ENCODE measurements around the gene ZNF615. TPM values are rescaled to one million over a fixed set of nuclear protein-coding genes. Genes with fewer than 3 reads are reported as not detected.
"Not testable (repeated sequence)": the region's sequence is repeated elsewhere in the genome, so short reads cannot be mapped to it uniquely, and the experiment has no call there.

ZNF615 gene
- total RNA-seq = 10 to 100 TPM; 15.4 to 26.3 (median 19.9) TPM
- total RNA-seq (2013) = 21.5 TPM

GRCh38 chr19:52007806-52008557, at the start of gene ZNF615:
Gene ZNF615, minus strand, starts transcription at chr19:52008211. Its CDS starts 4,500 bp downstream, at chr19:52003711.
- WGBS (ENCODE audit: insufficient coverage) = under 1% methylated on average over 44 of the region's 44 CpGs
- no peak for TF ChIP-seq CTCF (IDR thresholded peaks at IDR 0.05)
- Histone ChIP-seq H3K36me3 (ENCODE audit: control insufficient read depth, insufficient read depth, low read length) (peaks cover 5% of the 10 kb centered on the region), H3K9me3 (ENCODE audit: control insufficient read depth, insufficient read depth, low read length) (peaks cover 21% of the 10 kb centered on the region), H3K27ac (ENCODE audit: low read length) (peak within 1 kb of the TSS; percentile 96), H3K4me3 (ENCODE audit: low read length) (peak within 1 kb of the TSS; percentile 92), H3K27me3 (ENCODE audit: control insufficient read depth, insufficient read depth, low read length) (no peaks in the 10 kb centered on the region), H3K4me1 (ENCODE audit: control insufficient read depth, insufficient read depth, low read length) (peaks cover 10% of the 10 kb centered on the region)
- Mint-ChIP-seq H3K4me1 (peaks cover 16 to 17% of the 10 kb centered on the region in 2 donors), H3K4me3 (peak within 1 kb of the TSS; percentile 100), H3K9me3 (peaks cover 0 to 4% of the 10 kb centered on the region in 2 donors), H3K27ac (peak within 1 kb of the TSS; percentile 97 to 100), H3K27me3 (ENCODE audit: low read depth in 2 of 2) (no peaks in the 10 kb centered on the region), H3K36me3 (peaks cover 22% of the 10 kb centered on the region)
- peak; percentile 95 to 96 (median 95) for ATAC-seq
- DNase-seq = peak; percentile 91 to 92
- intact Hi-C loops (cut with micrococcal nuclease) = loop anchor here (1.0 to 5.0 kb wide), 5 partner anchors 20 to 106 kb away; partner anchors contain the start of genes ZNF350, ZNF432, ZNF613 and ZNF614

GRCh38 chr19:52056480-52056879, 48.5 kb upstream of the ZNF615 start:
- DNase-seq; H3K27ac Mint-ChIP-seq; H3K4me1 ChIP-seq (ENCODE audit: control insufficient read depth, insufficient read depth, low read length); H3K4me3 Mint-ChIP-seq; H3K27me3 Mint-ChIP-seq (ENCODE audit: low read depth in 2 of 2); H3K4me1 Mint-ChIP-seq; H3K27ac ChIP-seq (ENCODE audit: low read length); intact Hi-C loops (cut with micrococcal nuclease); H3K36me3 ChIP-seq (ENCODE audit: control insufficient read depth, insufficient read depth, low read length); ATAC-seq; H3K4me3 ChIP-seq (ENCODE audit: low read length); H3K27me3 ChIP-seq (ENCODE audit: control insufficient read depth, insufficient read depth, low read length): not testable (repeated sequence)
- H3K36me3 Mint-ChIP-seq = peaks cover 57% of the 10 kb centered on the region
- H3K9me3 ChIP-seq (ENCODE audit: control insufficient read depth, insufficient read depth, low read length) = peaks cover 42% of the 10 kb centered on the region
- peaks cover 16 to 35% of the 10 kb centered on the region in 2 donors for H3K9me3 Mint-ChIP-seq
- 96% methylated on average over 3 of the region's 3 CpGs for WGBS (ENCODE audit: insufficient coverage)

- H3K4me3 Mint-ChIP-seq; intact Hi-C loops (cut with micrococcal nuclease); H3K9me3 ChIP-seq (ENCODE audit: control insufficient read depth, insufficient read depth, low read length); ATAC-seq; H3K36me3 ChIP-seq (ENCODE audit: control insufficient read depth, insufficient read depth, low read length); H3K27ac Mint-ChIP-seq; H3K27me3 ChIP-seq (ENCODE audit: control insufficient read depth, insufficient read depth, low read length); H3K4me3 ChIP-seq (ENCODE audit: low read length); H3K4me1 ChIP-seq (ENCODE audit: control insufficient read depth, insufficient read depth, low read length); DNase-seq; H3K27me3 Mint-ChIP-seq (ENCODE audit: low read depth in 2 of 2); H3K27ac ChIP-seq (ENCODE audit: low read length): not testable (repeated sequence)
- Mint-ChIP-seq H3K4me1 (peaks cover 26 to 31% of the 10 kb centered on the region in 2 donors), H3K36me3 (peaks cover 43% of the 10 kb centered on the region), H3K9me3 (peaks cover 13 to 25% of the 10 kb centered on the region in 2 donors)
- WGBS (ENCODE audit: insufficient coverage) = no CpG with 5 or more reads among the region's 1 CpG
Measured at GRCh38 chr19:52051736-52052135, 43.7 kb upstream of the ZNF615 start.

GRCh38 chr19:52048555-52049501, 40.8 kb upstream of the ZNF615 start, which contains the start of gene ZNF432:
Gene ZNF432, minus strand, starts transcription at chr19:52048838. Its CDS starts 1,970 bp downstream, at chr19:52046868.
- H3K27ac ChIP-seq (ENCODE audit: low read length) = peak within 1 kb of the TSS; percentile 84
- under 1% methylated on average over 58 of the region's 60 CpGs for WGBS (ENCODE audit: insufficient coverage)
- H3K27me3 Mint-ChIP-seq (ENCODE audit: low read depth in 2 of 2) = no peaks in the 10 kb centered on the region
- peaks cover 26 to 32% of the 10 kb centered on the region in 2 donors for H3K4me1 Mint-ChIP-seq
- peaks cover 7% of the 10 kb centered on the region for H3K9me3 ChIP-seq (ENCODE audit: control insufficient read depth, insufficient read depth, low read length)
- DNase-seq (peak; percentile 84 to 90), ATAC-seq (peak; percentile 84 to 94 (median 88))
- no peaks in the 10 kb centered on the region for H3K27me3 ChIP-seq (ENCODE audit: control insufficient read depth, insufficient read depth, low read length)
- peak within 1 kb of the TSS; percentile 99 to 100 for H3K27ac Mint-ChIP-seq
- H3K36me3 ChIP-seq (ENCODE audit: control insufficient read depth, insufficient read depth, low read length) = peaks cover 14% of the 10 kb centered on the region
- intact Hi-C loops (cut with micrococcal nuclease) = loop anchor here (1.0 to 2.0 kb wide), 5 partner anchors 21 to 140 kb away; partner anchors contain the start of genes ZNF350, ZNF613, ZNF614 and ZNF615
- peaks cover 33% of the 10 kb centered on the region for H3K36me3 Mint-ChIP-seq
- H3K4me1 ChIP-seq (ENCODE audit: control insufficient read depth, insufficient read depth, low read length) = peaks cover 5% of the 10 kb centered on the region
- peak within 1 kb of the TSS; percentile 77 for H3K4me3 ChIP-seq (ENCODE audit: low read length)
- peak within 1 kb of the TSS; percentile 98 for H3K4me3 Mint-ChIP-seq
- peaks cover 5 to 16% of the 10 kb centered on the region in 2 donors for H3K9me3 Mint-ChIP-seq
- no peak for TF ChIP-seq CTCF (IDR thresholded peaks at IDR 0.05)
